HG02763 (cell line): ENCODE data around the gene SMIM22.

Experiments used
- ATAC-seq: cut with Tn5 transposase; IDR thresholded peaks from one replicate; pipeline ENCODE4 v1.9.1; 2021; ENCODE audit warnings: mild to moderate bottlenecking, moderate library complexity; ENCODE audit not compliant: unreplicated experiment

SMIM22 gene

GRCh38 chr16:4814542-4815173, 19.5 kb downstream of the SMIM22 start:
- ATAC-seq = no peak

DNA sequence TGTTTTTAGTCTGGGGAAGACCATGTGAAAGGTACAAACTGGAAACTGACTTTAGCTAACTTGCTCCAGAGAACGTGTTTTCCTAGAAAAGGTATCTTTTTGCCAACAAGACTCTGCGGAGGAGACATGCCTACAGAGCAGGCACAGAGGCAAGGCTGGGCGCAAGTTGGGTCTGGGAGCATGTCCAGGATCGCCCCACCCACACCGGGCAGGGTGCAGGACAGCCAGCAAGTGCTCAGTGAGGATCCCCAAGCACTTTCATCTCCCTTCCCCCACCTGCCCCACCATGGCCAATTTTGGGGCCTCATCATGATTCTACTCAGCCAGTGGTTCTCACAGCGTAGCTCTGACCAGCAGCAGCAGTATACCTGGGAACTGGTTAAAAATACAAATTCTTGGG, 25.5 kb downstream of the SMIM22 start:
- no peak for ATAC-seq

GRCh38 chr16:4825196-4825595, 30.0 kb downstream of the SMIM22 start:
- no peak for ATAC-seq

DNA sequence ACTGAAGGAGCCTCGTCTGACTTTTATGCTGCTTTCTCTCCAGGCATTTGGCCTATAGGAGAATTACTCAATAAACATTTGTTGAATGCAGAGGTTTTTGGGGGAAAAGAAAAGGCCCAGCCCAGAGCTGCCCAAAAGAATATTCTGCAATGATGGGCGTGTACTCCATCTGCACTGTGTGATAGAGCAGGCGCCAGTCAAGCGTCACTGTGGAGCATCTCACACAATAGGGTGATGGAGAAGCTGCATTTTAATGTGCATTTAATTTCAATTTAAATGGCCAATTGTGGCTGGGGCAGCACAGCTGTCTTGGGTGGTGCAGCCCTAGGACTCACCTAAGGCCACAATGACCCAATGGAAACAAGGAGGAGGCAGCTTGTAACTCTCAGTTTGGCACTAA, 31.4 kb downstream of the SMIM22 start:
- ATAC-seq = no peak

DNA sequence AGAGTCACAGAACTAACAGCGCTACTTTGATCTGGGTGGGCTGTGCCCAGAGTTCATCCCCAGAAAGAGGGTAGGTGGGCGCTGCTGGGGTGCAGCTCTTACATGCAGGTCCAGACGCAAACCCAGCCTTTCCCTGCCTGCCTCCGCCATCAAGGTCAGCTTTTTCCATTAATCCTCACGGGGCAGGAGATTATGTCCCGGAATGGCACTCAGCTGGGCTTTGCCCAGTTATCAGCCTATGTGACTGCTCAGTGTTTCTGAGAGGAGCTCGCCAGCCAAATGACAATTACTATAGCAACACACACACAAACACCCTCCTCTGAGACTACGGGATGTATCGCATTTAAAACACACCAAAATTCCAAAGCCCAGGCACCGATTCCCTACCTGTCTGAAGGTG, 31.8 kb downstream of the SMIM22 start:
- no peak for ATAC-seq

GRCh38 chr16:4828567-4829321, 33.6 kb downstream of the SMIM22 start:
- ATAC-seq = no peak

DNA sequence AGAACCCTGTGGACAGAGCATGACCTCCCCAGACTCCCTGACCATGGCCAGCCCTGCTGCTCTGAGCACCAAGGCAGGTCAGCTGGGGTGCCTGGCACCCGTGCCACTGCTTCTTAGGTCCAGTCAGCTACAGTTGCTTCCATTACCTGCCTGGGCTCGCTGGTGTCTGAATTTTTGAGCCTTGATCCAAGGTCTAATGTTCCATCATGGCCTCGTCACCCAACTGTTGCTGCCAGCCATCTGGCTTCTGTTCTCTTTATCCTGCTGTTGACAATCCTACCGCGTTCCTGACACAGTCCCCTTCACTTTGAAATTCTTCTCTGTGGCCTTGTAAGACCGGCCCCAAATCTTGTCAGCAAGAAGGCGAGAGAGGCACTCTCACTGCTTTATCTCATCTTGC, 35.2 kb downstream of the SMIM22 start:
- no peak for ATAC-seq

- no peak for ATAC-seq
Observed at GRCh38 chr16:4831616-4832015, 36.4 kb downstream of the SMIM22 start.

DNA sequence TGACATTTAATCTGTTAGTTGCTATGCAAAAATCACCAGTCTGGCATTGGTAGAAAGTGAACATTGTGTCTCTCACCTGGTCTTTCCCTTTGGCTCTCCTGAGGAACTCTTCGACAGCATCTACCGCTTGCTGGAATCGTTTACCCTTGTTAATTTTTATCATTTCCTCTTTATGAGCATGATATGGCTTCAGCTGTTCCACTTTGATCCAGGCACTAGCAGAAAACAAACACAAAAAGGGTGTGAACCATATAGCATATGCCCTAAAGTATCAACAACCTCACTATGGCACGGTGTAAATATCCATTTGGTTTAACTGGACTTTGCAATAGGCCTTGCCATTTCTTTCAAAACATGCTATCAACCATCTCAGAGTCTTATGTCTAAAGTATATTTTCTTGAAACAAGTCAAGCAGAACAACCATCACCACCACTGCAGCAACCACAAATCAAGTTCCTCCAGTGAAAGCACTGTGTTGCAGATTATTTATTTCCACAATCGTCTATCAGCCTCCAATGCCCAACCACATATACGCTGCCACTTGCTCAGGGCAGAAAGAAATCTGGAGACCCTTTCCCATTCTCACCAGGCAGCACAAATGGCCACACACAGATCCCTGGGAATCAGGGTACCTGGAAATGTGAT, 37.7 kb downstream of the SMIM22 start:
- ATAC-seq = no peak

- ATAC-seq = no peak
Observed at GRCh38 chr16:4833584-4833983, 38.4 kb downstream of the SMIM22 start.

DNA sequence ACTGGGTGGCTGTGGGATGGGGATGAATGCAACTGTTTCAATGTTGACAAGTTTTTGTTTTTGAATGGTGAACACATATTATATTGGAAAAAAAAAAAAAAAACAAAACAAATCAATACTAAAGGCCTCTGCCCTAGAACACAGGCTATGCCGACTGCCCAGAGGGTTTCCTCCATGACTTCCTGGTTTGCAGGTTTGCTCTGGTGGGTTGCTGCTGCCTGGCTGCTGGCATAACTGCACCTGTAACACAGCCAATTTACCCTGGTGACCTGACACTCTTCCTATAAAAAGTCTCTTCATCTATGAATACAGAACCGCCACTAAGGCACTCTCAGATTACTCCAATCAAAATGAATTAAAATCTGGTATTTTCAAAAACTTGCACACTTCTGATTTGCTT, 41.6 kb downstream of the SMIM22 start:
- no peak for ATAC-seq

- ATAC-seq = no peak
Observed at GRCh38 chr16:4837733-4838501, 42.7 kb downstream of the SMIM22 start.

DNA sequence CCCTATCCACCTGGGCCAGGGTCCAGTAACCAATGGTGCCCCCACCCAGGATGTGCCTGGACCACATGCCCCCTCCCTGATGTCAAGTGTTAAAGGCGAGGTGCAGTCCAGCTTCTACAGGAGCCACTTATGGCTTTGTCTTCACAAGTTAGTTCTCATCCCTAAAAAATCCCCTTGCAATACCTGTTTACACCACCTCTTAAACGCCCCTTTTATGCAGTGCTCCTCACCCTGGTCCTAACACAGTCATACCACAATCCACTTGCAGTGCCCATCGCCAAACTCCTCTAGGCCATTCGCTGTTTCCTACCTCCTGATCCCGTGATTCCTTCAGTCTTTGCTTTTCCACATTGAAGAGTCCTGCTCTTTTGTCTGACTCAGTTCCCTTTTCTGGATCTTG, 44.8 kb downstream of the SMIM22 start:
- no peak for ATAC-seq

- no peak for ATAC-seq
Observed at GRCh38 chr16:4840984-4841383, 45.8 kb downstream of the SMIM22 start.
